Measurements from ENCODE around the gene XXYLT1.
"Not testable (repeated sequence)": the region's sequence is repeated elsewhere in the genome, so short reads cannot be mapped to it uniquely, and the experiment has no call there.

Gene XXYLT1

GRCh38 chr3:195087840-195088601 lies 182.9 kb downstream of the XXYLT1 start:
- not testable (repeated sequence) for DNase-seq

- no peak for DNase-seq
These were observed 183.6 kb downstream of the XXYLT1 start for GRCh38 chr3:195087328-195087727.

GRCh38 chr3:195086885-195087284 lies 184.1 kb downstream of the XXYLT1 start:
- DNase-seq, result no peak

GRCh38 chr3:195086341-195086740 lies 184.6 kb downstream of the XXYLT1 start:
- DNase-seq, result no peak

- no peak for DNase-seq
These were observed 185.4 kb downstream of the XXYLT1 start for GRCh38 chr3:195085356-195086130.

GRCh38 chr3:195084746-195085145 lies 186.2 kb downstream of the XXYLT1 start:
- DNase-seq, result no peak

- no peak for DNase-seq
These were observed 187.3 kb downstream of the XXYLT1 start for GRCh38 chr3:195083659-195084058.

- DNase-seq, result no peak
These were observed 188.1 kb downstream of the XXYLT1 start for GRCh38 chr3:195082811-195083210.

GRCh38 chr3:195081242-195081963 lies 189.6 kb downstream of the XXYLT1 start:
- DNase-seq, result no peak

- DNase-seq, result no peak
These were observed 190.3 kb downstream of the XXYLT1 start for GRCh38 chr3:195080571-195081151.

GRCh38 chr3:195080125-195080524 lies 190.8 kb downstream of the XXYLT1 start:
- no peak for DNase-seq

- no peak for DNase-seq
These were observed 191.3 kb downstream of the XXYLT1 start for GRCh38 chr3:195079636-195080035.

GRCh38 chr3:195078891-195079440 lies 192.0 kb downstream of the XXYLT1 start:
- no peak for DNase-seq

GRCh38 chr3:195077611-195078540 lies 193.1 kb downstream of the XXYLT1 start:
- DNase-seq, result no peak

- DNase-seq, result no peak
These were observed 193.9 kb downstream of the XXYLT1 start for GRCh38 chr3:195076981-195077610.

- DNase-seq, result no peak
These were observed 194.8 kb downstream of the XXYLT1 start for GRCh38 chr3:195075941-195076875.

GRCh38 chr3:195075199-195075940 lies 195.6 kb downstream of the XXYLT1 start:
- no peak for DNase-seq

- DNase-seq, result no peak
These were observed 196.8 kb downstream of the XXYLT1 start for GRCh38 chr3:195073866-195074860.

Measured in left hindlimb (tissue), 1 donor.